HUES6 (cell line): ENCODE results near the gene HTR2C.

Source experiments
- H3K27ac ChIP-seq: 2 replicates; pipeline ENCODE4 v1.7.0; 2013; ENCODE audit warnings: low read depth, mild to moderate bottlenecking, low read length, inconsistent platforms
- H3K27me3 ChIP-seq: 2 replicates; pipeline ENCODE4 v1.6.1; 2013; ENCODE audit warnings: low read length; ENCODE audit not compliant: control insufficient read depth, insufficient read depth
- H3K36me3 ChIP-seq: 2 replicates; pipeline ENCODE4 v1.6.1; 2013; ENCODE audit warnings: low read length; ENCODE audit not compliant: control insufficient read depth, insufficient read depth
- H3K4me1 ChIP-seq: 2 replicates; pipeline ENCODE4 v1.6.1; 2013; ENCODE audit warnings: low read length; ENCODE audit not compliant: control insufficient read depth, insufficient read depth
- H3K4me3 ChIP-seq: 2 replicates; pipeline ENCODE4 v1.5.1; 2013; ENCODE audit warnings: low read depth, low read length
- H3K9ac ChIP-seq: one replicate; pipeline ENCODE4 v1.6.1; 2013; ENCODE audit warnings: mild to moderate bottlenecking, low read length
- H3K9me3 ChIP-seq: 2 replicates; pipeline ENCODE4 v1.6.1; 2013; ENCODE audit warnings: low read depth, low read length; ENCODE audit not compliant: control insufficient read depth, insufficient read depth

Gene HTR2C

DNA sequence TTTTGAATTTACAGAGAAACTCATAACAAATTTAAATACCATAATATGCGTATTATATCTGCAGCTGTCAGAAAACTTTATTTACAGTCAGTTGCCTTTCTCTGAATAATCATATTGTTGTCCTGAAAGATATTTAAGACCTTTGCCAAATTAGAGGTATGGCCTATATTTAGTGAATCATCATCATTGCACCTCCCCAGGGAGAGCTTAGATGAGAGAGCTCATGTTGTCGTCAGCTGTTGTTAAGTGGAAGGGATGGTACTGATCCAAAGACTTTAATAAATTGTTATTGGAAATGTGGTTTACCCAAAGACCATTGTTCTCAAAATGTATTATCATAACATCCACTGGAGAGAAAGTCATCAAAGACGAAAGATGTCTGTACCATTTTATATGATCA lies 128.6 kb downstream of the HTR2C start:
- no peak overlapping the region for H3K9ac ChIP-seq
- H3K27ac ChIP-seq: no peak overlapping the region
- peaks cover 7% of the 10 kb centered on the region; the same call in 1 of the 2 replicates for H3K27me3 ChIP-seq
- no peaks in the 10 kb centered on the region for H3K9me3 ChIP-seq
- no peak overlapping the region for H3K4me3 ChIP-seq
- H3K36me3 ChIP-seq: no peaks in the 10 kb centered on the region
- H3K4me1 ChIP-seq: no peaks in the 10 kb centered on the region

DNA sequence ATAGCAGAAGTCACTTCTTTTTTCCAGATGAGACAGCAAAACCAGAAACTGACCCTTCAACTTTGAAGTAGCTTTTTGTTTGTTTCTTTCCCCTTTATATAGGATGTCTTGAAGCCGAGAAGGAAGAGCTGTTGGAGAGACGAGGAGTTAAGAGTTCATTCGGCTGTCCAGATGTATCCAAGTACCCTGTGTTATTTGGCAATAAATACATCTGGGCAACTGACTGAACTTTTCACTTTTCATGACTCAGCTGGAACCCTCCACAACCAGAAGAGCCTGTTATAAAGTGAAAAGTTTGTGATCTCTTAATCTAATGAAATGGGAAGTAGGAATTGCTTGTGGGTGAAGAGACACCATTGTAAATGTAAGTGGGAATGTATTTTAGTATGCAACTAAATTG lies 131.2 kb downstream of the HTR2C start:
- no peak overlapping the region for H3K9ac ChIP-seq
- no peaks in the 10 kb centered on the region for H3K36me3 ChIP-seq
- H3K9me3 ChIP-seq: no peaks in the 10 kb centered on the region
- no peak overlapping the region for H3K4me3 ChIP-seq
- H3K4me1 ChIP-seq: no peaks in the 10 kb centered on the region
- H3K27ac ChIP-seq: no peak overlapping the region
- peaks cover 6% of the 10 kb centered on the region; the same call in 1 of the 2 replicates for H3K27me3 ChIP-seq

DNA sequence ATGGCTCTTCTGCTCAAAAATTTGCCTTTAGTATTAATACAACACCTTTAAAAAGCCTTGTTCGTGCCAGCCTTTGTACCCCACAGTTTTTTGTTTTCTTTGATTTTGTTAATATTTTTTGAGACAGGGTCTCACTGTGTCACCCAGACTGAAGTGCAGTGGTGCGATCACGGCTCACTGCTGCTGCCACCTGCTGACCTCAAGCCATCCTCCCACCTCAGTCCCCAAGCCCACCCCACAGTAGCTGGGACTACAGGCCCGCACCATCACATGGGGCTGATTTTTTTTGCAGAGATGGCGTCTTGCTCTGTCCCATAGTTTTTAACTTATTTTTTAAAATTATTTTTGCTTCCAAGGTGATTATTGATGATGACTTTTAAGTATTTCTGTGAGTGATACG lies 134.0 kb downstream of the HTR2C start:
- Histone ChIP-seq H3K27me3 (peaks cover 5% of the 10 kb centered on the region; the same call in 1 of the 2 replicates), H3K36me3 (no peaks in the 10 kb centered on the region), H3K4me3 (no peak overlapping the region), H3K4me1 (no peaks in the 10 kb centered on the region), H3K27ac (no peak overlapping the region), H3K9ac (no peak overlapping the region), H3K9me3 (no peaks in the 10 kb centered on the region)

DNA sequence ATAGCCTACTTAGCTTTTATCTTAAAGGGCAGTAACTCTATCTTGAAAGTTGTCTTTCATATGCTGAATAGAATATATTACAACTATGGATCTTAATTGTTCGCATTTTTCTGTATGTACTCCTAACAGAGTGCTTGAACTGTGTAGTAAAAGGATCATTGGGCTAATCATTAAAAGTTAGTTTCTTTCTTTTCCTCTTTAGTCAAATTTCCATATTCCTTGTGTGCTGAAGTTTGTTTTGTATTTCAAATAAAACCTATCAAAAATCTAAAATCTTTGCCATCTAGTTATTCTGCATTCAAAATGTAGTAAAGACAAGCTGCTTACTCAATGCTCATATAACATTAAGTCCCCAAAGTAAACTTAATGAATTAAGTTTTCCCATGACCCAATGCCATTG lies 182.7 kb downstream of the HTR2C start:
- H3K36me3 ChIP-seq: no peaks in the 10 kb centered on the region
- 0 out of 2 replicates have a peak, but pooled peaks cover 6% of the 10 kb centered on the region for H3K9me3 ChIP-seq
- H3K27ac ChIP-seq: no peak overlapping the region
- H3K4me1 ChIP-seq: peaks cover 4% of the 10 kb centered on the region; the same call in 1 of the 2 replicates
- no peak overlapping the region for H3K9ac ChIP-seq
- H3K27me3 ChIP-seq: no peaks in the 10 kb centered on the region; the same call in 1 of the 2 replicates
- H3K4me3 ChIP-seq: no peak overlapping the region

DNA sequence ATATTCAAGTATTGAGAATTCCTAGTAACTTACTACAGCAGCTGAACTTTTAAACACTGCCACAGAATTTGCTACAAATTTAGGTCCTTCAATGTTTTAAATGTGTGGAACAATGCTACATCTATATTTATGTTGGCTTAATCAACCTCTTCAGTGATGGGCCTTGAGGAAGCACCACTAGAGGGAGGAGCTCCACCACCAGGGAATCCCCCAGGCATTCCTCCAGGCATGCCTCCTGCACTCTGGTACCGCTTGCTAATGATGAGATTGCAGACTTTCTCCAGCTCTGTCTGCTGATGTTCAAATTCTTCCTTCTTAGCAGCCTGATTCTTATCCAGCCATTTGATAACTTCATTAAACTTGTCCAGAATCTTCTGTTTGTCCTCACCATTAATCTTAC lies 190.8 kb downstream of the HTR2C start:
- H3K4me3 ChIP-seq: no peak overlapping the region
- H3K36me3 ChIP-seq: no peaks in the 10 kb centered on the region
- no peak overlapping the region for H3K9ac ChIP-seq
- 0 out of 2 replicates have a peak, but pooled peaks cover 6% of the 10 kb centered on the region for H3K9me3 ChIP-seq
- peaks cover 5% of the 10 kb centered on the region; the same call in 1 of the 2 replicates for H3K4me1 ChIP-seq
- no peaks in the 10 kb centered on the region; the same call in 1 of the 2 replicates for H3K27me3 ChIP-seq
- no peak overlapping the region for H3K27ac ChIP-seq

DNA sequence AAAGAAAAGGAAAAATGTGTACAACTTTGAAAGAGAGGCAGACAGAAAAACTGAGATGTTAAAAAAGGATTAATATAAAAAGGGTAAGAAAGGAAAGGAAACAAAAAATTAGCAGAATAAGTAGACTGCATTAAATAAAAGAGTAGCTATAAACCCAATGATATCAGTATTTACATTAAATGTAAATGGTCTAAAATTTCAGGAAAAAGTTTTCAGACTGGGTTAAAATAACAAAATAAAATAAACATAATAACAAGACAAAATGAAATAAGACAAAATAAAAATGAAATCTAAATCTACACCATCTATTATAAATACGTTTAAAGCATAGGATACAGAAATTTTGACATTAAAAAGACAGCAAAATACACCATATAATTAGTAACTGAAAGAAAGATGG lies 199.0 kb downstream of the HTR2C start:
- H3K9ac ChIP-seq: no peak overlapping the region
- no peaks in the 10 kb centered on the region for H3K36me3 ChIP-seq
- H3K9me3 ChIP-seq: peaks cover 6% of the 10 kb centered on the region; the same call in 1 of the 2 replicates
- H3K4me1 ChIP-seq: peaks cover 12% of the 10 kb centered on the region; the same call in 1 of the 2 replicates
- H3K4me3 ChIP-seq: no peak overlapping the region
- H3K27me3 ChIP-seq: no peaks in the 10 kb centered on the region
- no peak overlapping the region for H3K27ac ChIP-seq

DNA sequence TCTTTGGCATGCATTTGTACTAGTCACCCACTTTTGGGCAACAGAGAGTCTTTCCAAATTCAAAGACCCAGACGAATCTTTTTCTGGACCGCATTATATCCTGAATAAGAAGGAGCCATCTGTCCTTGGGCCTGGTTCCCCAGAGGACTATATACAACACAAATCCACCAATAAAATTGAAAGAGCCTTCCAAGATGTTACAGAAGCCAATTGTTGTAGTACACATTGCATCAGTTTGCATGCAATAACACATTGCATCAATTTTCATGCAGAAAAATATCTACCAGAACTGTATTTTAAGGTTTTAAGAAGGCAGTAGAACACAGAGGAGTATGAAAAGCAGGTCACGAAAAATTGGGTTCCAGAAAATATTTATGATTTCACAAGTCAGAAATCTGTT lies 203.2 kb downstream of the HTR2C start:
- no peaks in the 10 kb centered on the region for H3K36me3 ChIP-seq
- H3K4me3 ChIP-seq: no peak overlapping the region
- no peaks in the 10 kb centered on the region for H3K4me1 ChIP-seq
- no peak overlapping the region for H3K27ac ChIP-seq
- H3K27me3 ChIP-seq: no peaks in the 10 kb centered on the region; the same call in 1 of the 2 replicates
- no peak overlapping the region for H3K9ac ChIP-seq
- H3K9me3 ChIP-seq: peaks cover 6% of the 10 kb centered on the region; the same call in 1 of the 2 replicates

DNA sequence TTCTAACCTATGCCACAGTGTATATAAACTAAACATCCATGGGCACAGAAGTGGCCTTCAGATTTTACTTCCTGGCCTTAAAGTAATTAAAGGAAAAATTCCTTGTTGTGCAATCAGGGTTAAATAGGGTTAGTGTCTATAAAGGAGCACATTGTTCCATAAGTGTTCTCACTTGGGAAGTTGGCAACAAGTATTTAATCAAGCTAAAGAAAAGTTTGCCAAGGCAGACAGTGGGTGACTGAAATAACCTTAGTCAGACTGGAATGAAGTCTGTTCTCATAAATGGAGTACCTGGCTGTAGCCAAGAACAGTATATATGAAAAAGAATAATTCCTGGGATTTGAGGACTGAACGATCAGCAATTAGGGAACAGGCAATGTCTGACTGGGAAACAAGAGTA lies 213.6 kb downstream of the HTR2C start:
- H3K4me1 ChIP-seq: no peaks in the 10 kb centered on the region
- H3K9me3 ChIP-seq: no peaks in the 10 kb centered on the region; the same call in 1 of the 2 replicates
- peaks cover 5% of the 10 kb centered on the region; the same call in 1 of the 2 replicates for H3K27me3 ChIP-seq
- H3K36me3 ChIP-seq: no peaks in the 10 kb centered on the region
- H3K4me3 ChIP-seq: no peak overlapping the region
- no peak overlapping the region for H3K9ac ChIP-seq
- no peak overlapping the region for H3K27ac ChIP-seq

DNA sequence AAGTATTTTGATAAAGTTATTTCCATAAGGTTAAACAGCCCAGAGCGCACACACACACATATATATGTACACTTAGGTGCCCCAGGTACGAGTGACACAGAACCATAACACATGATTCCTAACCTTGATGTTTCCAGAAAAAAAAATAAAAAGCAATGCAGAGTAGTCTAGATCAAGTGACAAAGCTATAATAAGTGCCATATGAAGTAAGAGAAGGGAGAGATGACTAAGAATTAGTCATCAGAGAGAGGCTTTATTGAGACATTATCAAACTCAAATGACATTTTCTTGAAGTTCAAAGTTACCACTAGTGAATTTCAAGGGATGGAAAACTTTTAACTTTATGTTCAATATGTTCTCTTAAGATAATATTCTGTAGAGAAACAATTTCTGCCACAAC lies 215.0 kb downstream of the HTR2C start:
- H3K4me3 ChIP-seq: no peak overlapping the region
- H3K4me1 ChIP-seq: no peaks in the 10 kb centered on the region

DNA sequence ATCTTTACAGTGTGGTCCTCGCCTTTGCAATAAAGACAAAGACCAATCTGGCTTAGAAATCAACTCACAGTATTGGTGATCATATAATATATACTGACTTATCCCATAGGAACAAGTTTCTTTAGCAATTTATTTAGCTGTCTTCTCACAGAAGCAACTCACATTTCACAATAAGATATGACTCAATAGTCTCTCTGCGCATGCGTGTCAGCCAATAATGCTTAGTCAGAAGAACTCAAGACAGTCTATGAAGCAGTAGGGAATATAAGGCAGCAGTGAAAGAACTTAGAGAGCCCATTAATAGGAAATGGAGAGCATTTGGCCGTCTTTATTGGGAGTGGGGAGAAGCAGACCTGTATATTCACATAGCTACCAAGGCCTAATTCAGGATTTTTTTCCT lies 216.8 kb downstream of the HTR2C start:
- peaks cover 5% of the 10 kb centered on the region; the same call in 1 of the 2 replicates for H3K27me3 ChIP-seq

More for the DNA sequence above, 215.0 kb downstream of the HTR2C start:
- Histone ChIP-seq H3K27ac (no peak overlapping the region), H3K27me3 (peaks cover 5% of the 10 kb centered on the region; the same call in 1 of the 2 replicates), H3K36me3 (no peaks in the 10 kb centered on the region), H3K9ac (no peak overlapping the region), H3K9me3 (no peaks in the 10 kb centered on the region; the same call in 1 of the 2 replicates)

DNA sequence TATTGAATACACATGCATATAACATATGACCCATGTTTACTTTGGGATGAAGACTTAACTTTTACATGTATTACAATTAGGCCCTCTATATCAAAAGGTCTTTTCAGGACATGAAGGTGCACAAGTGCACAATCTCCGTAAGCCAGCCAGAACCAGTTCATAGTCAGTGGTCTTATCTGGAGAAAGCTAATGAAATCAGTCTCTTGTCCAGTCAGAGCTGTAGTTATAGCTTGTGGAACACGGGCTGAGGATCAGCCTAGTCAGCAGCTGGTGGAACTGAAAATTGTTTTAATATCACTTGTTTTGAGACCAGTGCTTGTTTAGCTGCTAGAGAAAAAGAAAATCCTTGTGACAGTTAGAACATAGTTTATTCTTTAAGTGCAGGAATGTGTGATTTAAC lies 235.6 kb downstream of the HTR2C start:
- no peak overlapping the region for H3K27ac ChIP-seq
- H3K4me1 ChIP-seq: no peaks in the 10 kb centered on the region; the same call in 1 of the 2 replicates
- H3K9me3 ChIP-seq: no peaks in the 10 kb centered on the region
- H3K36me3 ChIP-seq: no peaks in the 10 kb centered on the region
- no peak overlapping the region for H3K4me3 ChIP-seq
- H3K27me3 ChIP-seq: no peaks in the 10 kb centered on the region; the same call in 1 of the 2 replicates
- H3K9ac ChIP-seq: no peak overlapping the region

More for the DNA sequence above, 216.8 kb downstream of the HTR2C start:
- H3K9me3 ChIP-seq: no peaks in the 10 kb centered on the region; the same call in 1 of the 2 replicates
- no peak overlapping the region for H3K4me3 ChIP-seq
- H3K27ac ChIP-seq: no peak overlapping the region
- H3K9ac ChIP-seq: no peak overlapping the region
- no peaks in the 10 kb centered on the region for H3K36me3 ChIP-seq
- H3K4me1 ChIP-seq: no peaks in the 10 kb centered on the region
